Common myeloid progenitor, CD34-positive (primary cell): Measurements from ENCODE around the gene TBC1D32.
"Not testable (repeated sequence)": the region's sequence is repeated elsewhere in the genome, so short reads cannot be mapped to it uniquely, and the experiment has no call there.

Source experiments
- CTCF ChIA-PET: fragments of 350-600 bp; sonication (Branson Sonifier 250); formaldehyde crosslinking; loops from one replicate; lab custom pipeline; 2021; ENCODE audit warnings: antibody characterized with exemption; lab: Charles Lee
- POLR2A ChIA-PET: fragments of 350-600 bp; sonication (Branson Sonifier 250); formaldehyde crosslinking; loops from one replicate; lab custom pipeline; 2021; ENCODE audit warnings: antibody characterized with exemption; lab: Charles Lee
- DNase-seq, 3 donors: peaks; one replicate each; pipeline versions ENCODE4 v3.0.0 to v3.0.0-alpha.2; 2013
- H3K27ac ChIP-seq, 2 experiments: 1 replicate in 1 of 2; 2 replicates in 1 of 2; pipeline ENCODE4 v1.7.0; 2013; ENCODE audit warnings: inconsistent platforms in 2 of 2, low read length in 2 of 2, mild to moderate bottlenecking in 2 of 2, low read depth in 1 of 2, moderate library complexity in 1 of 2; ENCODE audit not compliant: severe bottlenecking in 2 of 2, insufficient read depth in 1 of 2, poor library complexity in 1 of 2
- H3K27me3 ChIP-seq, 5 experiments: replicated peaks in 2 of 5; 1 replicate in 3 of 5; 2 replicates in 2 of 5; pipeline versions ENCODE4 v1.6.1 to v1.7.0; 2013; ENCODE audit warnings: low read length in 4 of 5, mild to moderate bottlenecking in 2 of 5, moderate library complexity in 2 of 5, inconsistent platforms in 1 of 5; ENCODE audit not compliant: insufficient read depth in 5 of 5, control insufficient read depth in 4 of 5
- H3K36me3 ChIP-seq, 4 experiments: 1 replicate in 2 of 4; 2 replicates in 2 of 4; pipeline versions ENCODE4 v1.6.1 to v1.7.0; 2013; ENCODE audit warnings: low read length in 3 of 4, control low read depth in 1 of 4, mild to moderate bottlenecking in 1 of 4; ENCODE audit not compliant: control insufficient read depth in 4 of 4, insufficient read depth in 4 of 4
- H3K4me1 ChIP-seq, 4 experiments: 1 replicate in 3 of 4; 2 replicates in 1 of 4; pipeline versions ENCODE4 v1.6.1 to v1.7.1; 2013; ENCODE audit warnings: low read length in 3 of 4, mild to moderate bottlenecking in 3 of 4, control low read depth in 1 of 4, inconsistent platforms in 1 of 4, moderate library complexity in 1 of 4; ENCODE audit not compliant: control insufficient read depth in 4 of 4, insufficient read depth in 4 of 4; ENCODE audit errors: control extremely low read depth in 1 of 4
- H3K4me3 ChIP-seq, 7 experiments: 1 replicate in 4 of 7; 2 replicates in 3 of 7; pipeline versions ENCODE4 v1.5.1 to v1.7.0; 2013; ENCODE audit warnings: mild to moderate bottlenecking in 7 of 7, low read length in 6 of 7, moderate library complexity in 6 of 7, inconsistent platforms in 2 of 7, low read depth in 2 of 7, control low read depth in 1 of 7; ENCODE audit not compliant: insufficient read depth in 4 of 7, control insufficient read depth in 1 of 7; ENCODE audit errors: extremely low read depth in 1 of 7
- H3K9me3 ChIP-seq, 5 experiments: 1 replicate in 4 of 5; 2 replicates in 1 of 5; pipeline versions ENCODE4 v1.6.1 to v1.7.1; 2013; ENCODE audit warnings: low read length in 4 of 5, mild to moderate bottlenecking in 2 of 5, inconsistent platforms in 1 of 5, low read depth in 1 of 5, moderate library complexity in 1 of 5; ENCODE audit not compliant: control insufficient read depth in 4 of 5, insufficient read depth in 2 of 5; ENCODE audit errors: control extremely low read depth in 1 of 5
- WGBS: methylation state at CpG from one replicate; pipeline ENCODE4 v1.1.5; 2013; ENCODE audit not compliant: insufficient coverage; 5-methylcytosine and 5-hydroxymethylcytosine counted together

TBC1D32 gene

DNA sequence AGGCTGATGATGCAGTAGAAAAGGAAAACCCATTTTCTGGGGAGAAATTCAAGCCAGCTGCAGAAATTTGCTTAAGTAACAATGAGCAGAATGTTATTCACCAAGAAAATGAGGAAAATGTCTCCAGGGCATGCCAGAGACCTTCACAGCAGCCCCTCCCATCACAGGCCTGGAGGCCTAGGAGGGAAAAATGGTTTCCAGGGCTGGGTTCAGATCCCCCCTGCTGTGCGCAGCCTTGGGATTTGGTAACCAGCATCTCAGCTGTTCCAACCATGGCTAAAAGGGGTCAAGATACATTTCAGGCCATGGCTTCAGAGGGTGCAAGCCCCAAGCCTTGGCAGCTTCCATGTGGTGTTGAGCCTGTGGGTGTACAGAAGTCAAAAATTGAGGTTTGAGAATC lies 265.5 kb downstream of the TBC1D32 start:
- H3K4me1 ChIP-seq, H3K27me3 ChIP-seq, H3K4me3 ChIP-seq, H3K27ac ChIP-seq, DNase-seq, H3K9me3 ChIP-seq, POLR2A ChIA-PET, H3K36me3 ChIP-seq: not testable (repeated sequence)
- CTCF ChIA-PET: interaction anchor here (0.6 to 0.9 kb wide), 2 partner anchors 13 to 1423 kb away, joined by 3 read pairs; no protein-coding TSS in a partner anchor
- 100% methylated on average over 1 of the region's 1 CpG for WGBS

DNA sequence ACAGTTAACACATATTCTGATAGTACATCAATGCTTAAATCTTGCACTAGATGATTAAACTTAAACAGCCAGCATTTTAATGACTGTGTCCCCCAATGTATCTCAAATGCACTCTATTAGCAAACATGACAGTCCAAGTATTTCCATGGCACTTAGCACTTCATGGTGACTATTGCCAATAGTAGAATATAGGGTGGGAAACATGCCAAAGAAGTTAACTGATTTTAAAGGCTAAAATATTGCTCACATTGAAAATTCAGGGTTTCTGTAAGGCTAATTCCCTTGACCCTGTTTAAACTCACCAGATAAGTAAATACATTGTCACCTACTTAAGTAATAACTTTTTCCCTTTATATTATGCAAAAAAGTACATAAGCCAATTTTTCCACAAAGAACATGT lies 266.9 kb downstream of the TBC1D32 start:
- H3K27ac ChIP-seq: no peak overlapping the region
- no peak for DNase-seq
- H3K9me3 ChIP-seq: peaks cover 2 to 9% (median 2%) of the 10 kb centered on the region in 5 experiments
- CTCF ChIA-PET: no interaction called here
- no peaks in the 10 kb centered on the region for H3K27me3 ChIP-seq
- H3K4me1 ChIP-seq: no peaks in the 10 kb centered on the region
- POLR2A ChIA-PET: no interaction called here
- no peaks in the 10 kb centered on the region for H3K36me3 ChIP-seq
- H3K4me3 ChIP-seq: no peak overlapping the region

DNA sequence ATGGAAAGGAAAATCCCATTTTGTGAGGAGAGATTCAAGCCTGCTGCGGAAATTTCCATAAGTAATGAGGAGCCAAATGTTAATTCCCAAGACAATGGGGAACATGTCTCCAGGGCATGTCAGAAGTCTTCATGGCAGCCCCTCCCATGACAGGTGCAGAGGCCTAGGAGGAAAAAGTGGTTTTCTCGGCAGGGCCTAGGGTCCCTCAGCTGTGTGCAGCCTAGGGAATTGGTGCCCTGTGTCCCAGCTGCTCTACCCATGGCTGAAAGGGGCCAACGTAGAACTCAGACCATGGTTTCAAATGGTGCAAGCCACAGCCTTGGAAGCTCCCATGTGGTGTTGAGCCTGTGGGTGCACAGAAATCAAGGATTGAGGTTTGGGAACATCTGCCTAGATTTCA lies 269.9 kb downstream of the TBC1D32 start:
- 91% methylated on average over 3 of the region's 3 CpGs for whole genome bisulfite sequencing
- ChIA-PET POLR2A (no interaction called here), CTCF (no interaction called here)
- H3K4me1 ChIP-seq: no peaks in the 10 kb centered on the region
- no peaks in the 10 kb centered on the region for H3K36me3 ChIP-seq
- peaks cover 2 to 10% (median 2%) of the 10 kb centered on the region in 5 experiments for H3K9me3 ChIP-seq
- no peak overlapping the region for H3K27ac ChIP-seq
- H3K4me3 ChIP-seq: no peak overlapping the region
- DNase-seq: no peak
- H3K27me3 ChIP-seq: no peaks in the 10 kb centered on the region

DNA sequence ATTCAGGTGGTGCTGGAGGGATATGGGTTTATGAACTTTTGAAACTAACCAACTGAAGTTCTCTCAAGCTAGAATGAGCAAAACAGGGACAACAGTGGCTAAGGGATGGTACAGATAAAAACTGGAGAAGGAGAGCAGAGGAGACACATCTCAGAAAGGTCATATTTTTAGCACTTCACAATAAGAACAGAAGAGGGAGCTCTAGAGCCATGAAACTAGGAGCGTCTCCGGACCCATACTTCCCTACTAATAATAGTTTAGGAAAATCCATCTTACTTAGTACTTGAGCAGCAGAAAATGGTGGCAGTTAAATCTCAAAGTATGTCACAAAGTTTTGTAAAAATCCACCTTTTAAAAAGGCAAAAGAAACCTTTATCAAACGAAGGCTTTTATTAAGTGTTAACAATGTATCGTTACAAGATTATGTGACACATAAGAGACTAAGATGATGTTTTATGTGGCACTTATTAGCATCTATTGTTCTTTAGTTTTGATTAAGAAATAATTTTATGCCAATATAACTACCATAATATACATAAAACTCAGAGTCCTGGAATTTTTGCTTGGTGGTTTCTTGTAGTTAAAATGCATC lies 278.6 kb downstream of the TBC1D32 start:
- Histone ChIP-seq H3K4me3 (no peak overlapping the region), H3K27ac (no peak overlapping the region), H3K9me3 (no peaks in the 10 kb centered on the region), H3K27me3 (no peaks in the 10 kb centered on the region), H3K36me3 (no peaks in the 10 kb centered on the region), H3K4me1 (no peaks in the 10 kb centered on the region)
- ChIA-PET POLR2A (no interaction called here), CTCF (interaction anchor here (0.9 to 3.2 kb wide), 5 partner anchors 13 to 1931 kb away, joined by 3 to 18 read pairs (median 3); no protein-coding TSS in a partner anchor)
- no CpG with 5 or more reads among the region's 4 CpGs for WGBS
- DNase-seq: peak; percentile 24 to 56 (median 39)

DNA sequence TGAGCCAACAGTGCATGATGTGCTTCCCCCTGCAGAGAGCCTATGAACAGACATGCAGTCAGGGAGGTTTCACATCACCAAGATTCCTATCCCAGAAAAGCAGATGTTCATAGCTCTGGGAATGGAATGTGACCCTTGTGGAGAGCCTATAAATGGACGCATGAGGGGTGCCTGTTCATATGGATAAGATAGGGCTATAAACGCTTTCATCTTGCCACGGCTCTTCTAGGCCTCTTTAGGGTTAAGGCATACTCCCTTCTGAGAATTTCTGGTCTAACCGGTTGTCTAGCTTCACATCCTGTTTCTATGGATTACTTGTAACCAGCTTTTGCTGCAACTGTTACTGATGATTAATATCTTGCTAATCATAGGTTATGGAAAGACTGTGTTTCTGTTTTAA lies 285.7 kb downstream of the TBC1D32 start:
- H3K27ac ChIP-seq, H3K36me3 ChIP-seq, CTCF ChIA-PET, H3K4me3 ChIP-seq, DNase-seq, POLR2A ChIA-PET, H3K4me1 ChIP-seq, H3K9me3 ChIP-seq, H3K27me3 ChIP-seq: not testable (repeated sequence)
- no CpG with 5 or more reads among the region's 4 CpGs for WGBS

DNA sequence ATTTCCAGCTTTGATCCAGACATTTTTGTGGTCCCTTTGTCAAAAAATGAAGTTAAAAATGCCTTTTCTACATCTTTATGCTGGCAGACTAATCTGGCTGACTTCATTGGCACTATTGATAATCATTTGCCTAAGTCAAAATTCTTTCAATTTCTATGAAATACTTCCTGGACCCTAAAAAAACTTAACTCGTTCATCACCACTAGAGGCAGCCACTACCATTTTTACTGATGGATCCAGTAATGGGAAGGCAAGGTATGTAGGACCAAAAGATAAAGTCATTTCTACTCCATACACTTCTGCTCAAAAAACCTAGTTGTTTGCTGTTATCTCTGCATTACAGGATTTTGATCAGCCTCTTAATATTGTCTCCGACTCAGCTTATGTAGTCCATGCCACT lies 289.4 kb downstream of the TBC1D32 start:
- H3K4me1 ChIP-seq, H3K4me3 ChIP-seq, CTCF ChIA-PET, H3K9me3 ChIP-seq, H3K36me3 ChIP-seq, POLR2A ChIA-PET, H3K27ac ChIP-seq, DNase-seq, H3K27me3 ChIP-seq: not testable (repeated sequence)
- WGBS: 60% methylated on average over 2 of the region's 2 CpGs

DNA sequence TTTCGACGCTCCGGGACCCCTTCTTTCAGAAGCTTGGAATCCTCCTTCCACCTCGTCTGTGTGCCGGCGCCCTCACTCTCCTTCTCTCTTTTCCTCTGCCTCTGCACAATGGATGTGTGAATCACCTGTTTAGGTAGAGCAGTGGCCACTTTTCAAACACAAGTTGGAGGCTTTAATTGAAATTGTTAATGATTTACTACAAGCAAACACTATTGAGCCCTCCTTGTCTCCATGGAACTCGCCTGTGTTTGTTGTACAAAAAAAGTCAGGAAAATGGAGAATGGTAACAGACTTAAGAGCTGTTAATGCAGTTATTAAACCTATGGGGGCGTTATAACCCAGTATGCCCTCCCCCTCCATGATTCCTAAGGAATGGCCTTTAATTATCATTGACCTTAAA lies 290.6 kb downstream of the TBC1D32 start:
- H3K4me1 ChIP-seq, H3K27ac ChIP-seq, H3K36me3 ChIP-seq, H3K4me3 ChIP-seq, CTCF ChIA-PET, DNase-seq, H3K9me3 ChIP-seq, H3K27me3 ChIP-seq, POLR2A ChIA-PET: not testable (repeated sequence)
- 93% methylated on average over 4 of the region's 8 CpGs for WGBS
